Mesenchymal stem cell (in vitro differentiated cells and primary cell): ENCODE data around the gene NDC1.

Experiments
- DNase-seq: peaks from one replicate; pipeline ENCODE4 v3.0.0-alpha.2; 2013
- H2AFZ ChIP-seq: one replicate; pipeline ENCODE4 v1.6.1; 2013; ENCODE audit warnings: low read depth, mild to moderate bottlenecking, control low read depth, inconsistent platforms, low read length, moderate library complexity
- H2AK5ac ChIP-seq: 2 replicates; pipeline ENCODE4 v1.6.1; 2013; ENCODE audit warnings: low read length, moderate library complexity, mild to moderate bottlenecking, inconsistent platforms; ENCODE audit not compliant: severe bottlenecking
- H2BK120ac ChIP-seq: one replicate; pipeline ENCODE4 v1.6.1; 2013; ENCODE audit warnings: low read depth, mild to moderate bottlenecking, inconsistent platforms, low read length, moderate library complexity
- H2BK12ac ChIP-seq, 2 experiments: one replicate each; pipeline ENCODE4 v1.6.1; 2013; ENCODE audit warnings: inconsistent platforms in 2 of 2, low read length in 2 of 2, mild to moderate bottlenecking in 2 of 2, moderate library complexity in 2 of 2, control low read depth in 1 of 2
- H2BK15ac ChIP-seq: one replicate; pipeline ENCODE4 v1.6.1; 2013; ENCODE audit warnings: mild to moderate bottlenecking, low read depth, inconsistent platforms; ENCODE audit not compliant: poor library complexity, severe bottlenecking
- H2BK5ac ChIP-seq: 2 replicates; pipeline ENCODE4 v1.6.1; 2013; ENCODE audit warnings: low read depth, mild to moderate bottlenecking, low read length, control low read depth, inconsistent platforms; ENCODE audit not compliant: poor library complexity, severe bottlenecking
- H3K14ac ChIP-seq, 2 experiments: one replicate each; pipeline ENCODE4 v1.6.1; 2013; ENCODE audit warnings: inconsistent platforms in 2 of 2, low read length in 2 of 2, control low read depth in 1 of 2, mild to moderate bottlenecking in 1 of 2, moderate library complexity in 1 of 2
- H3K18ac ChIP-seq, 2 experiments: one replicate each; pipeline ENCODE4 v1.6.1; 2013; ENCODE audit warnings: inconsistent platforms in 2 of 2, low read length in 2 of 2, control low read depth in 1 of 2, low read depth in 1 of 2, mild to moderate bottlenecking in 1 of 2
- H3K23ac ChIP-seq, 2 experiments: one replicate each; pipeline ENCODE4 v1.6.1; 2013; ENCODE audit warnings: inconsistent platforms in 2 of 2, low read length in 2 of 2, mild to moderate bottlenecking in 2 of 2, moderate library complexity in 2 of 2, control low read depth in 1 of 2
- H3K27ac ChIP-seq: 2 replicates; pipeline ENCODE4 v1.5.1; 2013; ENCODE audit warnings: mild to moderate bottlenecking, moderate library complexity, low read length, control low read depth, inconsistent platforms; ENCODE audit not compliant: poor library complexity, severe bottlenecking
- H3K27me3 ChIP-seq, 2 experiments: 2 replicates each; pipeline versions ENCODE4 v1.6.1 to v1.7.0; 2013; ENCODE audit warnings: low read length in 2 of 2, mild to moderate bottlenecking in 2 of 2, moderate library complexity in 2 of 2, control low read depth in 1 of 2, inconsistent platforms in 1 of 2; ENCODE audit not compliant: control insufficient read depth in 1 of 2, insufficient read depth in 1 of 2
- H3K36me3 ChIP-seq, 2 experiments: 2 replicates each; pipeline versions ENCODE4 v1.6.1 to v1.7.0; 2013; ENCODE audit warnings: low read length in 2 of 2, control low read depth in 1 of 2, inconsistent platforms in 1 of 2, low read depth in 1 of 2, mild to moderate bottlenecking in 1 of 2; ENCODE audit not compliant: insufficient read depth in 2 of 2, control insufficient read depth in 1 of 2
- H3K4ac ChIP-seq, 2 experiments: one replicate each; pipeline ENCODE4 v1.6.1; 2013; ENCODE audit warnings: inconsistent platforms in 2 of 2, low read length in 2 of 2, mild to moderate bottlenecking in 2 of 2, moderate library complexity in 2 of 2, control low read depth in 1 of 2, low read depth in 1 of 2
- H3K4me1 ChIP-seq: 2 replicates; pipeline ENCODE4 v1.6.1; 2013; ENCODE audit warnings: low read depth, low read length, control low read depth; ENCODE audit not compliant: control insufficient read depth, insufficient read depth
- H3K4me2 ChIP-seq: 2 replicates; pipeline ENCODE4 v1.6.1; 2013; ENCODE audit warnings: low read length, mild to moderate bottlenecking, inconsistent platforms; ENCODE audit not compliant: poor library complexity, severe bottlenecking
- H3K4me3 ChIP-seq, 2 experiments: 2 replicates each; pipeline versions ENCODE4 v1.5.1 to v1.7.0; 2013; ENCODE audit warnings: low read length in 2 of 2, mild to moderate bottlenecking in 2 of 2, control low read depth in 1 of 2, low read depth in 1 of 2; ENCODE audit not compliant: insufficient read depth in 1 of 2
- H3K79me1 ChIP-seq: replicated peaks from 2 replicates; pipeline ENCODE4 v1.6.1; 2013; ENCODE audit warnings: mild to moderate bottlenecking, control low read depth, low read length, inconsistent platforms; ENCODE audit not compliant: poor library complexity, severe bottlenecking
- H3K9ac ChIP-seq: 2 replicates; pipeline ENCODE4 v1.7.0; 2013; ENCODE audit warnings: mild to moderate bottlenecking, low read length, moderate library complexity
- H3K9me3 ChIP-seq: 2 replicates; pipeline ENCODE4 v1.7.0; 2013; ENCODE audit warnings: mild to moderate bottlenecking, low read length; ENCODE audit not compliant: control insufficient read depth
- H4K8ac ChIP-seq: one replicate; pipeline ENCODE4 v1.6.1; 2013; ENCODE audit warnings: inconsistent platforms, mild to moderate bottlenecking, low read length, moderate library complexity
- H4K91ac ChIP-seq: one replicate; pipeline ENCODE4 v1.6.1; 2013; ENCODE audit warnings: mild to moderate bottlenecking, low read length, inconsistent platforms
- WGBS: methylation state at CpG from one replicate; pipeline ENCODE4 v1.1.7; 2013; ENCODE audit warnings: mixed read lengths; 5-methylcytosine and 5-hydroxymethylcytosine counted together

NDC1 gene

GRCh38 chr1:53732912-53733317 lies 105.2 kb downstream of the NDC1 start:
- no peak overlapping the region for H4K91ac ChIP-seq
- no peak overlapping the region for H2AFZ ChIP-seq
- H3K4me3 ChIP-seq, result no peak overlapping the region
- 60% methylated on average over 5 of the region's 6 CpGs for WGBS
- no peak overlapping the region for H2BK12ac ChIP-seq
- H2BK5ac ChIP-seq, result no peak overlapping the region
- peaks cover 2% of the 10 kb centered on the region for H3K9me3 ChIP-seq
- peaks cover 33% of the 10 kb centered on the region for H3K4me1 ChIP-seq
- no peak overlapping the region for H2BK15ac ChIP-seq
- peak; percentile 50 for DNase-seq
- H4K8ac ChIP-seq, result no peak overlapping the region
- H2BK120ac ChIP-seq, result no peak overlapping the region
- H3K27ac ChIP-seq, result peak overlapping the region; percentile 99
- peak overlapping the region; percentile 81 for H3K9ac ChIP-seq
- no peaks in the 10 kb centered on the region for H3K79me1 ChIP-seq
- H2AK5ac ChIP-seq, result no peak overlapping the region
- no peak overlapping the region for H3K23ac ChIP-seq
- H3K36me3 ChIP-seq, result no peaks in the 10 kb centered on the region
- no peak overlapping the region for H3K14ac ChIP-seq
- H3K27me3 ChIP-seq, result peaks cover 0 to 41% of the 10 kb centered on the region in 2 experiments
- H3K4me2 ChIP-seq, result peak overlapping the region; percentile 25
- H3K4ac ChIP-seq, result no peak overlapping the region
- H3K18ac ChIP-seq, result no peak overlapping the region

DNA sequence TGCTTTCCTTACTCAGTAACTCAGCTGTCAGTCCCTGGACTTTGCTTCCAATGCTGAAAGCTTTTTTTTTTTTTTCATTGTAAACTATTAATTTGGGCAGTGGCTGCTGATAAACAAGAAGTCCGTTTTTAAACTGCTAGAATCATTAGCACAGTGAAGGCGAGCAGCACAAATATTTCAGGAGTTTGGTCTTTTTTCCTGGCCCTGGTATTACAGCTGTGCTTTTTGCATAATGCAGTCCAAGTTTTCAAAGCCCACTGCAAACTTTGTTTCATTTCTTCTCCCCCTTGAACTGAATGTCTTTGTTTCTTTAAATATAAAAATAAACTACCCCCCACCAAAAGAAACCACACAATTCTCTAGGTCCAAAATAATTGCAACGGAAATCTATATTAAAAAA lies 105.7 kb downstream of the NDC1 start:
- peaks cover 7% of the 10 kb centered on the region for H3K9me3 ChIP-seq
- no peak overlapping the region for H3K4ac ChIP-seq
- H3K36me3 ChIP-seq, result no peaks in the 10 kb centered on the region
- H2BK5ac ChIP-seq, result peak overlapping the region; percentile 80
- no peak overlapping the region for H2BK12ac ChIP-seq
- peaks cover 2% of the 10 kb centered on the region for H3K79me1 ChIP-seq
- H3K18ac ChIP-seq, result no peak overlapping the region
- H3K27ac ChIP-seq, result peak overlapping the region; percentile 78
- WGBS, result 58% methylated on average over 3 of the region's 3 CpGs
- no peak overlapping the region for H2AK5ac ChIP-seq
- no peak overlapping the region for H3K4me3 ChIP-seq
- H4K91ac ChIP-seq, result no peak overlapping the region
- H3K27me3 ChIP-seq, result peaks cover 0 to 37% of the 10 kb centered on the region in 2 experiments
- peaks cover 30% of the 10 kb centered on the region for H3K4me1 ChIP-seq
- H3K4me2 ChIP-seq, result peak overlapping the region; percentile 73
- no peak overlapping the region for H2AFZ ChIP-seq
- no peak overlapping the region for H3K23ac ChIP-seq
- no peak overlapping the region for H2BK120ac ChIP-seq
- DNase-seq, result no peak
- no peak overlapping the region for H3K14ac ChIP-seq
- H2BK15ac ChIP-seq, result no peak overlapping the region
- no peak overlapping the region for H4K8ac ChIP-seq
- H3K9ac ChIP-seq, result peak overlapping the region; percentile 81

- Histone ChIP-seq H3K18ac (no peak overlapping the region), H3K79me1 (peaks cover 5% of the 10 kb centered on the region), H3K9ac (peak overlapping the region; percentile 81), H3K4me2 (peak overlapping the region; percentile 73), H2AFZ (no peak overlapping the region), H2BK120ac (no peak overlapping the region), H3K9me3 (peaks cover 9% of the 10 kb centered on the region), H2BK15ac (no peak overlapping the region), H2BK12ac (no peak overlapping the region), H3K4me3 (no peak overlapping the region), H3K4me1 (peaks cover 30% of the 10 kb centered on the region), H3K36me3 (peaks cover 0 to under 1% of the 10 kb centered on the region in 2 experiments), H3K23ac (no peak overlapping the region), H3K4ac (no peak overlapping the region), H3K27ac (peak overlapping the region; percentile 78), H2BK5ac (peak overlapping the region; percentile 80), H4K91ac (no peak overlapping the region), H3K14ac (no peak overlapping the region), H2AK5ac (peak overlapping the region; percentile 35), H3K27me3 (peaks cover 0 to 31% of the 10 kb centered on the region in 2 experiments), H4K8ac (peak overlapping the region; percentile 22)
- DNase-seq, result no peak
- 92% methylated on average over 8 of the region's 8 CpGs for WGBS
These were observed 106.3 kb downstream of the NDC1 start for GRCh38 chr1:53731779-53732305.

- Histone ChIP-seq H4K91ac (no peak overlapping the region), H3K14ac (no peak overlapping the region), H2BK12ac (no peak overlapping the region), H3K27ac (peak overlapping the region; percentile 78), H3K4me3 (no peak overlapping the region), H3K79me1 (peaks cover 10% of the 10 kb centered on the region), H2BK15ac (no peak overlapping the region), H2AFZ (no peak overlapping the region), H3K4me2 (peak overlapping the region; percentile 33), H3K18ac (no peak overlapping the region), H2BK5ac (peak overlapping the region; percentile 26), H3K36me3 (peaks cover 0 to 5% of the 10 kb centered on the region in 2 experiments), H3K27me3 (peaks cover 0 to 26% of the 10 kb centered on the region in 2 experiments), H3K9ac (no peak overlapping the region), H2AK5ac (peak overlapping the region; percentile 19), H3K23ac (no peak overlapping the region), H3K4ac (no peak overlapping the region), H2BK120ac (no peak overlapping the region), H4K8ac (no peak overlapping the region), H3K9me3 (peaks cover 9% of the 10 kb centered on the region), H3K4me1 (peaks cover 28% of the 10 kb centered on the region)
- DNase-seq, result no peak
- WGBS, result 91% methylated on average over 10 of the region's 10 CpGs
These were observed 107.0 kb downstream of the NDC1 start for GRCh38 chr1:53731043-53731600.
